Mesenchymal stem cell (in vitro differentiated cells and primary cell): ENCODE data around the gene DLGAP1.
A peak's percentile ranks its signal among the peaks of the same experiment; 100 is the strongest.

Source experiments
- DNase-seq: peaks from one replicate; pipeline ENCODE4 v3.0.0-alpha.2; 2013
- H2AFZ ChIP-seq: one replicate; pipeline ENCODE4 v1.6.1; 2013; ENCODE audit warnings: low read depth, mild to moderate bottlenecking, control low read depth, inconsistent platforms, low read length, moderate library complexity
- H2AK5ac ChIP-seq: 2 replicates; pipeline ENCODE4 v1.6.1; 2013; ENCODE audit warnings: low read length, moderate library complexity, mild to moderate bottlenecking, inconsistent platforms; ENCODE audit not compliant: severe bottlenecking
- H2BK120ac ChIP-seq: one replicate; pipeline ENCODE4 v1.6.1; 2013; ENCODE audit warnings: low read depth, mild to moderate bottlenecking, inconsistent platforms, low read length, moderate library complexity
- H2BK12ac ChIP-seq, 2 experiments: one replicate each; pipeline ENCODE4 v1.6.1; 2013; ENCODE audit warnings: inconsistent platforms in 2 of 2, low read length in 2 of 2, mild to moderate bottlenecking in 2 of 2, moderate library complexity in 2 of 2, control low read depth in 1 of 2
- H2BK15ac ChIP-seq: one replicate; pipeline ENCODE4 v1.6.1; 2013; ENCODE audit warnings: mild to moderate bottlenecking, low read depth, inconsistent platforms; ENCODE audit not compliant: poor library complexity, severe bottlenecking
- H2BK5ac ChIP-seq: 2 replicates; pipeline ENCODE4 v1.6.1; 2013; ENCODE audit warnings: low read depth, mild to moderate bottlenecking, low read length, control low read depth, inconsistent platforms; ENCODE audit not compliant: poor library complexity, severe bottlenecking
- H3K14ac ChIP-seq, 2 experiments: one replicate each; pipeline ENCODE4 v1.6.1; 2013; ENCODE audit warnings: inconsistent platforms in 2 of 2, low read length in 2 of 2, control low read depth in 1 of 2, mild to moderate bottlenecking in 1 of 2, moderate library complexity in 1 of 2
- H3K18ac ChIP-seq, 2 experiments: one replicate each; pipeline ENCODE4 v1.6.1; 2013; ENCODE audit warnings: inconsistent platforms in 2 of 2, low read length in 2 of 2, control low read depth in 1 of 2, low read depth in 1 of 2, mild to moderate bottlenecking in 1 of 2
- H3K23ac ChIP-seq, 2 experiments: one replicate each; pipeline ENCODE4 v1.6.1; 2013; ENCODE audit warnings: inconsistent platforms in 2 of 2, low read length in 2 of 2, mild to moderate bottlenecking in 2 of 2, moderate library complexity in 2 of 2, control low read depth in 1 of 2
- H3K27ac ChIP-seq: 2 replicates; pipeline ENCODE4 v1.5.1; 2013; ENCODE audit warnings: mild to moderate bottlenecking, moderate library complexity, low read length, control low read depth, inconsistent platforms; ENCODE audit not compliant: poor library complexity, severe bottlenecking
- H3K27me3 ChIP-seq, 2 experiments: 2 replicates each; pipeline versions ENCODE4 v1.6.1 to v1.7.0; 2013; ENCODE audit warnings: low read length in 2 of 2, mild to moderate bottlenecking in 2 of 2, moderate library complexity in 2 of 2, control low read depth in 1 of 2, inconsistent platforms in 1 of 2; ENCODE audit not compliant: control insufficient read depth in 1 of 2, insufficient read depth in 1 of 2
- H3K36me3 ChIP-seq, 2 experiments: 2 replicates each; pipeline versions ENCODE4 v1.6.1 to v1.7.0; 2013; ENCODE audit warnings: low read length in 2 of 2, control low read depth in 1 of 2, inconsistent platforms in 1 of 2, low read depth in 1 of 2, mild to moderate bottlenecking in 1 of 2; ENCODE audit not compliant: insufficient read depth in 2 of 2, control insufficient read depth in 1 of 2
- H3K4ac ChIP-seq, 2 experiments: one replicate each; pipeline ENCODE4 v1.6.1; 2013; ENCODE audit warnings: inconsistent platforms in 2 of 2, low read length in 2 of 2, mild to moderate bottlenecking in 2 of 2, moderate library complexity in 2 of 2, control low read depth in 1 of 2, low read depth in 1 of 2
- H3K4me1 ChIP-seq: 2 replicates; pipeline ENCODE4 v1.6.1; 2013; ENCODE audit warnings: low read depth, low read length, control low read depth; ENCODE audit not compliant: control insufficient read depth, insufficient read depth
- H3K4me2 ChIP-seq: 2 replicates; pipeline ENCODE4 v1.6.1; 2013; ENCODE audit warnings: low read length, mild to moderate bottlenecking, inconsistent platforms; ENCODE audit not compliant: poor library complexity, severe bottlenecking
- H3K4me3 ChIP-seq, 2 experiments: 2 replicates each; pipeline versions ENCODE4 v1.5.1 to v1.7.0; 2013; ENCODE audit warnings: low read length in 2 of 2, mild to moderate bottlenecking in 2 of 2, control low read depth in 1 of 2, low read depth in 1 of 2; ENCODE audit not compliant: insufficient read depth in 1 of 2
- H3K79me1 ChIP-seq: replicated peaks from 2 replicates; pipeline ENCODE4 v1.6.1; 2013; ENCODE audit warnings: mild to moderate bottlenecking, control low read depth, low read length, inconsistent platforms; ENCODE audit not compliant: poor library complexity, severe bottlenecking
- H3K9ac ChIP-seq: 2 replicates; pipeline ENCODE4 v1.7.0; 2013; ENCODE audit warnings: mild to moderate bottlenecking, low read length, moderate library complexity
- H3K9me3 ChIP-seq: 2 replicates; pipeline ENCODE4 v1.7.0; 2013; ENCODE audit warnings: mild to moderate bottlenecking, low read length; ENCODE audit not compliant: control insufficient read depth
- H4K8ac ChIP-seq: one replicate; pipeline ENCODE4 v1.6.1; 2013; ENCODE audit warnings: inconsistent platforms, mild to moderate bottlenecking, low read length, moderate library complexity
- H4K91ac ChIP-seq: one replicate; pipeline ENCODE4 v1.6.1; 2013; ENCODE audit warnings: mild to moderate bottlenecking, low read length, inconsistent platforms
- WGBS: methylation state at CpG from one replicate; pipeline ENCODE4 v1.1.7; 2013; ENCODE audit warnings: mixed read lengths; 5-methylcytosine and 5-hydroxymethylcytosine counted together

Gene DLGAP1

DNA sequence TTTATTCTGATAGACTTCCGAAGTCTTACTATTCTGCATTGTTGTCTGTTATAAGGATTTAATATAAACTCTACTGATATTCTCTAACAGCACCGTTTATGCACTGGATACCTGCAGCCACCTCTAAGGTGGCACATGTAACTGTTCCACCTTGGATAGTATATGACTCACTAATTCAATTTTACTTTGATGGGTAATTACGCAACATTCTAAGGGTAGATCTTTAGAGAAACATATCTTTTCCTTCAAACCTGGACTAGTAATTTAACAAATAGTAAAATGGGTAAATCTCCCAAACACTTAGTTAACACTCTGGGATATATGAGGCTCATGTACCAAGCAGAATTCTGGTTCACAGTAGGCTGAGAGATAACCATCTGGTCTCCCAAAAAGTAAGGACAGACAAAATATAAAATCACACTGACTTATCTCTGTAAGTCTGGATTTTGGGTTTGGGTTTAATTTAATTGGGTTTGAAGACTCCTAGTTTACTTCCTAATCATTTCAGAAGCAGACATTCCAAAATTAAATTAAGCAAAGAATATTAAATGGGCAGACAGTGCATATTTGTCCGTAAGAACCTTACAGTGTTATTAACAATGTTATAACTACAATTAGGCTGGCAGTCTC, 590.3 kb downstream of the DLGAP1 start:
- Histone ChIP-seq H2BK5ac (no peak overlapping the region), H4K8ac (no peak overlapping the region), H2BK15ac (no peak overlapping the region), H3K23ac (no peak overlapping the region), H3K4me3 (no peak overlapping the region), H3K9ac (no peak overlapping the region), H2BK12ac (no peak overlapping the region), H3K27ac (no peak overlapping the region), H3K14ac (no peak overlapping the region), H3K4me1 (peaks cover 2% of the 10 kb centered on the region), H2AK5ac (no peak overlapping the region), H3K27me3 (no peaks in the 10 kb centered on the region), H3K4ac (no peak overlapping the region), H3K4me2 (no peak overlapping the region), H2BK120ac (no peak overlapping the region), H2AFZ (no peak overlapping the region), H3K9me3 (no peaks in the 10 kb centered on the region), H3K79me1 (peaks cover 14% of the 10 kb centered on the region), H3K36me3 (no peaks in the 10 kb centered on the region), H4K91ac (no peak overlapping the region), H3K18ac (no peak overlapping the region)
- DNase-seq = no peak
- WGBS = no CpG with 5 or more reads among the region's 4 CpGs

DNA sequence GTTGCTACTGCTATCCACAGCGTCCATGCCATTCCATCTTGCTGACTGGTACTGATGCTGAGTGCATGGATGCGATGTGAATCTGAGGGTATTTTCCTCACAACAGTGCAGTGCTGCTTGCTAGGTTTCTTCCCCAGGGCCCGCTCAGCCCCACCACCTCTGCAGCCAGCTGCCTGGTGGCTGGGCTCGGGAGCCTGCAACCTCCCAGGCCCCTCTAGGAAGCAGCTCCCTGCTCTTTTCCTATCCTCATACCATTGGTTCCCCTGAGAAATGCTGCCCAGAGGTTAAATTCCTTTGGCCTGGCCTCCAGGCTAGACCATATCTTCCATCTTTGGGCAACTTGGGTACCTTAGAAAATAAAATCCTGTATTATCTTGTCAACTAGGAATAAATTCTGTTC, 591.5 kb downstream of the DLGAP1 start:
- no peak overlapping the region for H2AK5ac ChIP-seq
- no peak overlapping the region for H3K23ac ChIP-seq
- H3K18ac ChIP-seq = peak overlapping the region in 1 of 2 experiments; percentile 11
- no peak overlapping the region for H3K14ac ChIP-seq
- H2BK12ac ChIP-seq = no peak overlapping the region
- peaks cover 2% of the 10 kb centered on the region for H3K4me1 ChIP-seq
- no peaks in the 10 kb centered on the region for H3K9me3 ChIP-seq
- no peak overlapping the region for H4K91ac ChIP-seq
- H2AFZ ChIP-seq = no peak overlapping the region
- DNase-seq = no peak
- H3K79me1 ChIP-seq = peaks cover 11% of the 10 kb centered on the region
- H3K4me3 ChIP-seq = no peak overlapping the region
- no peak overlapping the region for H2BK15ac ChIP-seq
- no peak overlapping the region for H3K27ac ChIP-seq
- no peak overlapping the region for H3K4ac ChIP-seq
- no peak overlapping the region for H2BK5ac ChIP-seq
- no peaks in the 10 kb centered on the region for H3K36me3 ChIP-seq
- 69% methylated on average over 4 of the region's 4 CpGs for WGBS
- no peak overlapping the region for H2BK120ac ChIP-seq
- H4K8ac ChIP-seq = no peak overlapping the region
- H3K4me2 ChIP-seq = no peak overlapping the region
- no peak overlapping the region for H3K9ac ChIP-seq
- no peaks in the 10 kb centered on the region for H3K27me3 ChIP-seq

DNA sequence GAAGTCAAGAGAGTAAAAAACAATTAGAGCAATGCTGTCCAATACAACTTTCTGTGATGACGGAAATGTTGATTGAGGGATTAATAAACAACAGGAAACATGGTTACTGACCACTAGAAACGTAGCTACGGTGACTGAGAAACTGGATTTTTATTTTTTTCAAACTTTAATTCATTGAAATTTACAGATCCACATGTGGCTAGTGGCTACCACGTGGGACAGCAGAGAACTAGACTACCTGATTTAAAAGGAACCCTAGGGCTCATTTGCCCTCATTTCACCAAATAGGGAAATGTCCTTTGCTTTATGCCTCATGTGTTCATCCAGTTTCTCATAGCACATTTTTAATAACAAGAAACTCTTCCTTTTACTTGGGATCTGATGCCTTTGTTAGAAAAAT, 592.1 kb downstream of the DLGAP1 start:
- WGBS = 78% methylated on average over 3 of the region's 4 CpGs

DNA sequence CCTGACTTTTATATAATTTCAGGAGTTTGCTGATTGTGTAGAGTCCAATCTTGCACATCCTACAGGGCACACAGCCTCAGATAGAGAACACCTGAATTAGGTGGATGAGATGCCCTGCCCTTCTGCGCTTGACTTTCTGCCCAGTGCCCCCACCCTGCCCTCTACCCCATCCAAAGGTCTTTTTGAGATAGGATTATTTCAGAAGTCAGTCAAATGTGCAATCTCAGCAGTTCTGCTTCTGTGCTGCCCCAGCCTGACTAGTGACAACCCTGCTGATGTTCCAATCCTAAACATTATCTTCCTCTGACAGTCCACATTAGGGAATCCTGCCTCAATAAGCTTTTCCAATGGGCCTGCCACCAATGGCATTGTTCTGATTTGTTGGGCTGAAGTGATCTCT, 593.6 kb downstream of the DLGAP1 start:
- H2BK5ac ChIP-seq = no peak overlapping the region
- no peak overlapping the region for H3K4me3 ChIP-seq
- H3K4me2 ChIP-seq = no peak overlapping the region
- no peak overlapping the region for H4K8ac ChIP-seq
- H3K27ac ChIP-seq = no peak overlapping the region
- H3K4ac ChIP-seq = no peak overlapping the region
- H3K36me3 ChIP-seq = no peaks in the 10 kb centered on the region
- H3K4me1 ChIP-seq = peaks cover 2% of the 10 kb centered on the region
- no peak for DNase-seq
- H3K27me3 ChIP-seq = no peaks in the 10 kb centered on the region
- no peak overlapping the region for H2BK15ac ChIP-seq
- no peak overlapping the region for H3K18ac ChIP-seq
- no peak overlapping the region for H3K23ac ChIP-seq
- no peak overlapping the region for H3K9ac ChIP-seq
- H2AFZ ChIP-seq = no peak overlapping the region
- no peak overlapping the region for H2BK12ac ChIP-seq
- H3K14ac ChIP-seq = no peak overlapping the region
- no peak overlapping the region for H4K91ac ChIP-seq
- peak overlapping the region; percentile 31 for H2AK5ac ChIP-seq
- H2BK120ac ChIP-seq = no peak overlapping the region
- no peaks in the 10 kb centered on the region for H3K9me3 ChIP-seq
- peaks cover 7% of the 10 kb centered on the region for H3K79me1 ChIP-seq
- 100% methylated on average over 1 of the region's 1 CpG for WGBS

More for the DNA sequence above, 592.1 kb downstream of the DLGAP1 start:
- Histone ChIP-seq H2BK12ac (no peak overlapping the region), H3K4me1 (peaks cover 2% of the 10 kb centered on the region), H3K36me3 (no peaks in the 10 kb centered on the region), H2BK5ac (no peak overlapping the region), H3K4ac (no peak overlapping the region), H2AK5ac (no peak overlapping the region), H3K4me2 (no peak overlapping the region), H3K79me1 (peaks cover 11% of the 10 kb centered on the region), H2AFZ (no peak overlapping the region), H3K9me3 (no peaks in the 10 kb centered on the region), H3K9ac (no peak overlapping the region), H3K27ac (no peak overlapping the region), H2BK15ac (no peak overlapping the region), H3K14ac (no peak overlapping the region), H3K4me3 (no peak overlapping the region), H3K23ac (no peak overlapping the region), H3K27me3 (no peaks in the 10 kb centered on the region), H4K8ac (no peak overlapping the region), H4K91ac (no peak overlapping the region), H2BK120ac (no peak overlapping the region), H3K18ac (no peak overlapping the region)
- DNase-seq = no peak
